BE2C (cell line): ENCODE measurements around the gene SOX21.
"Not testable (repeated sequence)": the region's sequence is repeated elsewhere in the genome, so short reads cannot be mapped to it uniquely, and the experiment has no call there.

Source experiments
- DNase-seq: peaks from one replicate; pipeline ENCODE4 v3.0.0-alpha.2; 2020
- H3K27me3 ChIP-seq: fragments of 250-450 bp; sonication (Bioruptor Pico); 2 replicates; pipeline ENCODE4 v1.5.1; 2020; ENCODE audit warnings: mild to moderate bottlenecking
- H3K36me3 ChIP-seq: fragments of 250-450 bp; sonication (Bioruptor Pico); 2 replicates; pipeline ENCODE4 v1.5.1; 2020; ENCODE audit warnings: mild to moderate bottlenecking
- H3K4me1 ChIP-seq: fragments of 250-450 bp; sonication (Bioruptor Pico); 2 replicates; pipeline ENCODE4 v1.5.1; 2020
- H3K4me3 ChIP-seq: 2 replicates; pipeline ENCODE4 v1.5.1; 2011; ENCODE audit warnings: low read depth, low read length
- H3K9me3 ChIP-seq: fragments of 250-450 bp; sonication (Bioruptor Pico); 2 replicates; pipeline ENCODE4 v1.5.1; 2020
- TF ChIP-seq, protein P1 (sequence below): IDR thresholded peaks from 2 replicates; pipeline ENCODE4 v1.5.1; 2012; ENCODE audit warnings: mild to moderate bottlenecking, low read depth, low read length

Gene SOX21

DNA sequence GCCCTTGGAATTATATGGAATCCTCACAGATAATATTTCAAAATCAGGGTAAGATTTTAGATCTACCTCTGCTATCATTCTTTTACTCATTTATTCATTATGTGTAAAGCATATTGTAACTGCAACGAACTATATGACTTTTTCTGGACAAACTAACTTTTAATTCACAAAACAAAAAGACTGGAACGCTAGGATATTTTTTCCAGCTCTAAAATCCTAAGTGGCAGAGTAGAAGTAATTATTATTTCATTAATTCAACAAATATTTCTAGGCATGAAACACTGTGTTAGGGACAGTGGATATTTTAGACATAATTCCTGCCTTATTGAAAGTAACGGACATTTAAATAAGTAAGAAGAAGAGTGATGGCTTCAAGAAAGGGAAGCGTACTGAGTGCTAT lies 26.9 kb upstream of the SOX21 start:
- TF ChIP-seq, protein P1, sequence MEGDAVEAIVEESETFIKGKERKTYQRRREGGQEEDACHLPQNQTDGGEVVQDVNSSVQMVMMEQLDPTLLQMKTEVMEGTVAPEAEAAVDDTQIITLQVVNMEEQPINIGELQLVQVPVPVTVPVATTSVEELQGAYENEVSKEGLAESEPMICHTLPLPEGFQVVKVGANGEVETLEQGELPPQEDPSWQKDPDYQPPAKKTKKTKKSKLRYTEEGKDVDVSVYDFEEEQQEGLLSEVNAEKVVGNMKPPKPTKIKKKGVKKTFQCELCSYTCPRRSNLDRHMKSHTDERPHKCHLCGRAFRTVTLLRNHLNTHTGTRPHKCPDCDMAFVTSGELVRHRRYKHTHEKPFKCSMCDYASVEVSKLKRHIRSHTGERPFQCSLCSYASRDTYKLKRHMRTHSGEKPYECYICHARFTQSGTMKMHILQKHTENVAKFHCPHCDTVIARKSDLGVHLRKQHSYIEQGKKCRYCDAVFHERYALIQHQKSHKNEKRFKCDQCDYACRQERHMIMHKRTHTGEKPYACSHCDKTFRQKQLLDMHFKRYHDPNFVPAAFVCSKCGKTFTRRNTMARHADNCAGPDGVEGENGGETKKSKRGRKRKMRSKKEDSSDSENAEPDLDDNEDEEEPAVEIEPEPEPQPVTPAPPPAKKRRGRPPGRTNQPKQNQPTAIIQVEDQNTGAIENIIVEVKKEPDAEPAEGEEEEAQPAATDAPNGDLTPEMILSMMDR, result no peak
- DNase-seq, result no peak
- H3K9me3 ChIP-seq, result no peaks in the 10 kb centered on the region

DNA sequence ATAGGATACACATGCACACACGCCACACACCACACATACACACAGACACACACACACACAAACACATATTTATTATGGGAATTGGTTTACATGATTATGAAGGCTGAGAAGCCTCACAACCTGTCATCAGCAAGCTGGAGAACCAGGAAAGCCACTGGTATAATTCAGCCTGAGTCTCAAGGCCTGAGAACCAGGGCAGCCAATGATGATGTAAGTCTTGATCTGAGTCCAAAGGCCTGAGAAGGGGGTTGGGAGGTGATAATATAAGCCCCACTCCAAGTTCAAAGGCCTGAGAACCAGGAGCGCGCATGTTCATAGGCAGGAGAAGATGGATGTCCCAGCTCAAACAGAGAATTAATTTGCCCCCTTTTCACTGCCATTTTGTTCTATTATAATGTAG lies 18.7 kb upstream of the SOX21 start:
- H3K4me1 ChIP-seq, result no peaks in the 10 kb centered on the region

More for the DNA sequence above, 26.9 kb upstream of the SOX21 start:
- Histone ChIP-seq H3K4me1 (no peaks in the 10 kb centered on the region), H3K4me3 (no peak overlapping the region), H3K36me3 (no peaks in the 10 kb centered on the region), H3K27me3 (peaks cover 18% of the 10 kb centered on the region)

DNA sequence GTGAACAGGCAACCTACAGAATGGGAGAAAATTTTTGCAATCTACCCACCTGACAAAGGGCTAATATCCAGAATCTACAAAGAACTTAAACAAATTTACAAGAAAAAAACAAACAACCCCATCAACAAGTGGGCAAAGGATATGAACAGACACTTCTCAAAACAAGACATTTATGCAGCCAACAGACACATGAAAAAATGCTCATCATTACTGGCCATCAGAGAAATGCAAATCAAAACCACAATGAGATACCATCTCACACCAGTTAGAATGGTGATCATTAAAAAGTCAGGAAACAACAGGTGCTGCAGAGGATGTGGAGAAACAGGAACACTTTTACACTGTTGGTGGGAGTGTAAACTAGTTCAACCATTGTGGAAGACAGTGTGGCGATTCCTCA lies 17.6 kb upstream of the SOX21 start:
- not testable (repeated sequence) for H3K9me3 ChIP-seq, H3K27me3 ChIP-seq, H3K4me3 ChIP-seq, DNase-seq, H3K4me1 ChIP-seq, H3K36me3 ChIP-seq

More for the DNA sequence above, 18.7 kb upstream of the SOX21 start:
- Histone ChIP-seq H3K4me3 (no peak overlapping the region), H3K36me3 (no peaks in the 10 kb centered on the region), H3K27me3 (no peaks in the 10 kb centered on the region; the same call in 1 of the 2 replicates), H3K9me3 (no peaks in the 10 kb centered on the region)
- no peak for DNase-seq
- TF ChIP-seq, protein P1, result no peak

DNA sequence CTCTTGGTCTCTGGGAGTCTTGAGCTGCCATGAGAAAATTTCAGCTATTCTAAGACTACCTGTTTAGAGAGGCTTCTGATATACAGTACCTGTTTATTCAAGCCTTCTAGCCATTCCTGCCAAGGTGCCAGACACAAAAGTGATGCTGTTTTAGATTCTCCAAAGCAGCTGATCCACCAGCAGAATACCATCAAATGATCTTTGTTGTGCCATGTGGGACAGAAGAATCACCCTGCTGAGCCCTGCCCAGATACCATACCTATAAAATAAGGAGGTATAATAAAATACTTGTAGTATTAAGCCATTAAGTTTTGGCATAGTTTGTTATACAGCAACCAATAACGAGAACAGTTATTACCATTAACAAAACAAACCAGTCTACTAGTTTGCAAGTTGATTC lies 14.1 kb upstream of the SOX21 start:
- Histone ChIP-seq H3K36me3 (no peaks in the 10 kb centered on the region), H3K4me3 (no peak overlapping the region), H3K4me1 (no peaks in the 10 kb centered on the region), H3K9me3 (no peaks in the 10 kb centered on the region; the same call in 1 of the 2 replicates), H3K27me3 (peaks cover 14% of the 10 kb centered on the region)
- TF ChIP-seq, protein P1, result no peak
- DNase-seq, result no peak

DNA sequence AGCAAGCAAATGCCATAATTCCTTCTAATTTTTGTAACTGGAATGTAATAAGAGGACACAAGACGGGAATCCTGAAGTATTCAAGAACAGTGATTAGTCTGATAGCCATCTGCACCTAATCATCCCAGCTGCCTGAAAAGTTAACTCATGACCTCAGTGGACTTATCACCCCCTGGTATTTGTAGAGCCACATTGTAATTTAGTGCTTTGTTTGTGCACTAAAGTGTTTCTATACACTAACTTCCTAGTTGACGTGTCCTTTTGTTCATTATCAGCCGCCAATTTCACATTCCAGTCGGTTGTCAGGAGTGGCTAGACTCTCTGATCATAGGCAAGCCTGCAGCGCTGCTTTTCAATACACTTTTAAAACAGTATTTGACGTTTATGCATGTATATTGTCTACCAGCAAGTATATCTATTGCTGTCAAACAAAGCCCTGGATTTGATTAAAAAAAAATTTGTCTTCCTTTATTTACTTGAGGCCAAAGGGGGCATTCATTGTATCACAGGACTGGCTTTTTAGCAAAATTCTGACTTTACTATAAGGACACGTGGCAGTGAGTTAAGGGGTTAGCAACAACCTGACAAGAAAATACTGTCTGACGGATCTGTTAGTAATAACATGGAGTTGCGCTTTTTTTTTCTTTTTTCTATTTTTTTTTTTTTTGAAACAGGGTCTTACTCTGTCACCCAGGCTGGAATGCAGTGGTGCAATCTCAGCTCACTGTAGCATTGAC lies 10.4 kb upstream of the SOX21 start:
- Histone ChIP-seq H3K9me3 (no peaks in the 10 kb centered on the region; the same call in 1 of the 2 replicates), H3K27me3 (peaks cover 27% of the 10 kb centered on the region), H3K4me3 (no peak overlapping the region), H3K4me1 (no peaks in the 10 kb centered on the region), H3K36me3 (no peaks in the 10 kb centered on the region)
- TF ChIP-seq, protein P1, result no peak
- no peak for DNase-seq

DNA sequence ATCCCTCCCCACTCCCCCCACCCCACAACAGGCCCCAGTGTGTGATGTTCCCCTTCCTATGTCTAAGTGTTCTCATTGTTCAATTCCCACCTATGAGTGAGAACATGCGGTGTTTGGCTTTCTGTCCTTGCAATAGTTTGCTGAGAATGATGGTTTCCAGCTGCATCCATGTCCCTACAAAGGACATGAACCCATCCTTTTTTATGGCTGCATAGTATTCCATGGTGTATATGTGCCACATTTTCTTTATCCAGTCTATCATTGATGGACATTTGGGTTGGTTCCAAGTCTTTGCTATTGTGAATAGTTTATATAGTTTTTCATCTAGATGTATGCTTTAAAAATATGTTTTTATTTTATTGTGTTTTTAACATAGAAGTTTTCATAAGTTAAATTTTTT lies 6.4 kb upstream of the SOX21 start:
- not testable (repeated sequence) for H3K36me3 ChIP-seq, H3K4me1 ChIP-seq
- peaks cover 62% of the 10 kb centered on the region for H3K27me3 ChIP-seq

DNA sequence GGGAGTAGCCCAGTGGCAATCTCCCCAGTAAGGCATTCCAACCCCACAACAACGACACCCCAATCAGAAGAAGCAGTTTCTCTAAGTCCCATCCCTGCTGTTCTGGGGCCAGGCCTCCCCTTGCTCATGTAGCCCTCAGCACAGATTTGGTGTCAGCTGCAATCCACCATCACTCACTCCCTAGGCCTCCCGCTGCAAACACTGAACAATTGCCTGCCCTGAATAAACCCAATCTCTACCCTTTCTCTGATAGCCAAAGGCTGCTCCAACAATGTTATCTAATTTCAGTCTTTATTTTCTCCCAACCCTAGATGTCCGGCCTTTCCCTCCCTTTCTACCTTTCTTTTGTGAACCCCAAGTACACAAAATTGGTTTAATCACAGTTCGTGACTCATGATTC lies 5.6 kb upstream of the SOX21 start:
- Histone ChIP-seq H3K4me3 (no peak overlapping the region), H3K27me3 (peaks cover 70% of the 10 kb centered on the region), H3K9me3 (no peaks in the 10 kb centered on the region), H3K36me3 (no peaks in the 10 kb centered on the region), H3K4me1 (no peaks in the 10 kb centered on the region)
- DNase-seq, result no peak
- TF ChIP-seq, protein P1, result no peak

More for the DNA sequence above, 6.4 kb upstream of the SOX21 start:
- not testable (repeated sequence) for DNase-seq, H3K4me3 ChIP-seq, H3K9me3 ChIP-seq
